HG03060 (cell line): ENCODE results near the gene PLEKHA5.
"Not testable (repeated sequence)": the region's sequence is repeated elsewhere in the genome, so short reads cannot be mapped to it uniquely, and the experiment has no call there.

Experiments used
- ATAC-seq: cut with Tn5 transposase; IDR thresholded peaks from one replicate; pipeline ENCODE4 v1.9.1; 2021; ENCODE audit warnings: low read depth, moderate number of reproducible peaks; ENCODE audit not compliant: unreplicated experiment

Gene PLEKHA5

DNA sequence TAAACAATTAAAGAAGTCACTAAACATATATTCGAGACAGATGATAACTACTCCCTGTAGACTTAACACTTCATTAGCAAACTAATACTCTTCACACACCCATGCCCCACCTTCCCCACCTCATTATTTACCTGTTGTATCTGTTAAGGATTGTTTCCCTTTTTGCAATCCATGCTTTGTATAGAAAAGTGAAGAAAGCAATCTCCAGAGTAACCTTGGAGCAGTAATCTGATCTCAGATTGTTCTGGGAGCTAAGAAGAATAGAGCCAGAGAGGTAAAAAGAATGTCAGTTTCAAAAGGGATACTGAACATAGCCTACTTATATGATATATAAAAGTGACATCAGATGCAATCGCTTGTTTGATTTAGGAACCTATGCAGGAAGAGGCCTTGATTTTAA, 37.4 kb downstream of the PLEKHA5 start:
- ATAC-seq = no peak

DNA sequence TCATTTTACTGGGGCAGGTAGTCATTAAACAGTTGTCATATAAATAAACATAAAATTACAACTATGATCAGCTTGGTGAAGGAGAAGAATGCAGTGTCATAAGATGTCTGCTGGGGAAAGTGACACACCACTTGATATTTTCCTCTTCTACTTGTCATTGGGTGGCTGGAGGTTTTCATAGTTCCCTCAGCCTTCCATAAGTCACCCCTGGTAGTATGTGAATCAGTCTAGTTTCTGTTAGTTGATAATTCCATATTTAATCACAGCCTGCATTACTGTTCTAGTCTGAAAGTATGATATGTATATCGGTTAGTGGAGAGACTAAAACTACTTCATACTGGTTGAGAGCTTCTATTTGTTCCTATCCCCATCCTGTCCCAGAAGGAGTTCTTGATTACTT, 38.2 kb downstream of the PLEKHA5 start:
- ATAC-seq = no peak

DNA sequence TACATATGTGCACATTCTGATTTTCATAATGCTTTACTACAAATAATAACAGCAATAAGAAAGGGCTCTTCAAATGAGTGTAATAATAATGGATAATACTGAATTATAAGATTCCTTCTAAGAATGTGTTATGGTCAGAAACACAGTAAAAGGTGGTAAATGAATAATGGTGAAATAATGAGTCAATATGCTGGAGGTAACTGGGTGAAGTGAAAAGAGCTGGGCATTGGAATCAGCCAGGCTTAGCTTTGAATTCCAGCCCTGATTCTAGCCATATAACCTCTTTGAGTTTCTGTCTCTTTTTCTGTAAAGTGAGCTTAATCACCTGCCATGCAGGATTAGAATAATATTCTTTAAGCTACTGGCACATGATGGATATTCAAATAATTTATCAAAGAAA, 39.1 kb downstream of the PLEKHA5 start:
- ATAC-seq = no peak

DNA sequence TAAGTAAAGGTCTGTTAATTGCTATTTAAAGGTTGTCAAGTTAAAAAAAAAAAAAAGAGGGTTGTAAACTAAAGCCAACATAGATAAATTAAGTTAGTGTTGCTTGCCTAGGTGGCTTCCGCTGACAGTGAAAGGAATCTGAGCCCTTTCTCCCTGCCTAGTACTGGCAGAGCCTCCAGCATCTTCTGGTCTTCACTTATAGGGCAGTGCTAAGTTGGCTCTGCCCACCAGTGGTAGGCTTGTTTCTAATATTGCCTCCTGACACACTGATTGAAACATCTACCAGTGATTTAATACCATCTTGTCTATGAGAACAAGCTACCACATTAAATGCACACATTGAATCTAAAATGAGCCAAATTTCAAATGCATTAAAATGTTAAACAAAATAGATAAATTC, 39.7 kb downstream of the PLEKHA5 start:
- ATAC-seq = no peak

GRCh38 chr12:19170286-19170685, 40.8 kb downstream of the PLEKHA5 start:
- ATAC-seq = not testable (repeated sequence)

- no peak for ATAC-seq
Observed at GRCh38 chr12:19171731-19172130, 42.2 kb downstream of the PLEKHA5 start.

DNA sequence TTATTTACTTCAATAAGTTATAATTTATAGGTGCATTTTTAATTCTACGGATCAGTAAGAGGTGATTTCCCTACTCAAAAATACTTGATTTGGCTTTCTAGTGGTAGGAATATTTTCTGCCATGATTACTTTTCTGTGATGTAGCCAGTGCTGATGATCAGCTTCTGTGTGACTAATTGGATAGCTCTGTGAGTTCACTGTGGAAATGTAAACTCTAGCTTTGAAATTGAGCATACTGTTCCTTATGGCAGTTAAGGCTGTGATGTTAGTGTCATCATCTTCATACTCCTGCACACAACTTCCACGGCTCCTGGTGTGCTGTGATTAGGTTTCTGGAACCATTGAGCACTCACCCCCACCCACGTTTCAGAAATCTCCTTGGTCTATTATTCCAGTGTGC, 48.2 kb downstream of the PLEKHA5 start:
- no peak for ATAC-seq

DNA sequence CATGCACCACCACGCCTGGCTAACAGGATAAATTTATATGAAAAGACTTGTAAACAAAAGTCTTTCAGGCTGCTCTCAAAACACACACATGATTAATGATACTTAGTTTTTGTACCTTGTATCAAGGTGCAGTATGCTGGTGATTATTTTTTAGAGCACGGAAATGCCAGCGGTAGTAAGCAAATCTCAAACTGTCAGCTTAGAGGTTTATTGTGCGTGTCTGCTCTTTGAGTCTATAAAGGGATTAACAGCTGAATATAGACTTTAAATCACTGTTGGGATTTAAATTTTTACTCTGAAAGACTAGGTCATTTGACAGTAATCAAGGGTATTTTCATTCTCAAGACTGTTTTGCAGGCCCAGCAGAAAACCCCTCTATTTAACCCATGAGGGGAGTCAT, 50.5 kb downstream of the PLEKHA5 start:
- no peak for ATAC-seq

- no peak for ATAC-seq
Observed at GRCh38 chr12:19181666-19182426, 52.3 kb downstream of the PLEKHA5 start.

DNA sequence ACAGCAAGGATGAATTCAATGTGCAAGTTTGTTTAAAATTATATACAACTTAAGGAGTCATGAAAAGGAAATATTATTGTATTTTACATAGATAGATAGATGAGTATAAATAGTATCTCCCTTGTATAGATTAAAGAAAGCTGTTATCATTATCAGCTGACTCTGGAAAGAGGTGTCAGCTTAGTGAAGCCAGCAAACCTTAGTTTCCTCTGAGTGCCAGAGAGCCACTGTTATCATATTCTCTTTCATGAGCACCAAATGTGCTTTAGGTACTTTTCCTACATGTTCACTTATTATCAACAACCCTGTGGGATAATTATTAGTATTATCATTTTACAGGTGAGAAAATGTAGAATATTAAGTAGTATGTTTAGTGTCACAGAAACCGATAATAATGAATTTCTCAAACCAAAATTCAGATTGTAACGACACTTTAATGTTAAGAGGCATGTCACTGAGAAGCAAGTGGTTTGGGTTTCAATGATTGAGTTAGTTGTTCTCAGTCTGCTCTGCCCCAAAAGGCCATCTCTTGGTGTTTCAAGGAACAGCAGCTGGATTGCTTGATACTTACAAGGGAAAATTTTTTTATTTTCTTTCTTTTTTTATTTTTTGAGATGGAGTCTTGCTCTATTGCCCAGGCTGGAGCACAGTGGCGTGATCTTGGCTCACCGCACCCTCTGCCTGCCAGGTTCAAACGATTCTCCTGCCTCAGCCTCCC, 53.7 kb downstream of the PLEKHA5 start:
- no peak for ATAC-seq

DNA sequence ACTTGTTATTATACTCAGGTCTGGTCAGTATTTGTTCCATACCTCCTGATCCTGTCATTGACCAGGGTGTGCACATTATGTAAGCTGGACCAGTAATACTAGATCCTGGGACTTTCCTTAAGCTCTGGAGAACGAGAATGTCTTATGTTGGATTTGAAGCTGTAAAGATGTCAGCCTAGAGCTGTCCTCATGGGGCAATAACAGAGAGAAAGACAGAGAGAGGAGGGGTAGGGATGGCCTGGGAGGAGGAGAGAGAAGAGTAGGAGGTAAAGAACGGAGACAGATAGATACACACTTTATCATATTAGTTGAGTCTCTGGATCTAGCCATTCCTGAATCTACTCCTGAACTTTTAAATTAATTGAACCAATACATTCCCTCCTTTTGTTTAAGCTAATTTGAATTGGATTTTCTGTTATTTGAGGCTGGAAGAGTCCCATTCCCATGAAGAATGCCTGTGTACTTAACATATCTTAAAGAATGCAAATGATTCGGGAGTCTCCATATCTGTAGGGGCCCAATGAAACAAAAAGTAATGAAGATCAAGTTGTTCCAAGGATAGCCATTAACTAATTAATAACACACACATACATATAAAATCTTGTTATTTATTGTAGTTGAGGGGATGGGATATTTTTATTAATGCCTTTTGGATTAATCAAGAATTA, 55.9 kb downstream of the PLEKHA5 start:
- ATAC-seq = no peak

- no peak for ATAC-seq
Observed at GRCh38 chr12:19186722-19187661, 57.5 kb downstream of the PLEKHA5 start.

GRCh38 chr12:19189522-19189921, 60.0 kb downstream of the PLEKHA5 start:
- no peak for ATAC-seq

DNA sequence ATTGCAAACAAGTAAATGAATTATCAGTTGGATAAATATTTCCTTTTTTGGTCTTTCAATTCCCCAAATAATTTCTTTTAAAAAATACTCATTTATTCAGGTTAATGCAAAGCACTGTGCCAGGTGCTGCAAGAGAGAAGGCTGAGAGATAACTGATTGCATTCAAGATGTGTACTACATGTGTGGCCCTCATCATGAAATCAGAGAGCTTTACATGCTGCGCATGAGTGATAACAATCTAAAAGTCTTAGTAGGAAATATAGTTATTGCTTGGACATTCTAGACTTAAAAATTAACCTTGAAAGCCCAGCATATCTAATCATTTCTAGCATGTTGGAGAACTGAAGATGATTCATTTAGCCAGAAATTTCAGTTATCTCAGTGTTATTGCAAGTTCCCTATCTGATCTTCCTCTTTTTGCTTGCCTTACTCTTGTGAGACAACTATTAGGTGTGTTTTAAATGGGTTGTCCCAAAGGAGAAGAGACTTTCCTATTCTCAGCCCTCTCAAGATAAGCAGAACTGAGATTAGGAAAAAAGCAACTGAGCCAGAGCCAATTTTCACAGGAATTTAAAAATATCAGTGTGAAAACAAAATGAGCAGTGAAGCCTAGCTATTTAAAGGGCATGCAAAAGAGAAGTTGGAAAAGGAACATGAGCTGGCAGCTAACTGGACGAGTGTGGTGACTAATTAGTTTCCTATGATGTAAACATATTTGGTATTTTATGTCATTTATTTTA, 60.9 kb downstream of the PLEKHA5 start:
- ATAC-seq = no peak

DNA sequence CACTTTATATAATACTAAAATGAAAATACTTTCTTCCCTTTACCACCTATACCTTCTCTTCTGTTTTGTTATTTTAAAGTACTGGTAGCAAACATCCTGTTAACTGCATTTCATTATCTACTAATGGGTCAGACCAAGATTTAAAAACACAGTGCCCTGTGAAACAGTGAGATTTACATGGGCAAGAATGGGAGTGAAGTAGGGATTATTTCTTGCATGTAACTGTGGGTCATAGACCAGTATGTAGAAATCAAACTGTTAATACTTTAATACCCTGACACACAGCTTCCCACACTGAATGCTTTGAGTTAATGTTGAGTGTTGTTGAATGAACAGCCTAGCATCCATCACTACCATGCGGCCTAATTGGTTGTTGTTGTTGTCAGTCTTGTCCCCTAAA, 61.6 kb downstream of the PLEKHA5 start:
- no peak for ATAC-seq

DNA sequence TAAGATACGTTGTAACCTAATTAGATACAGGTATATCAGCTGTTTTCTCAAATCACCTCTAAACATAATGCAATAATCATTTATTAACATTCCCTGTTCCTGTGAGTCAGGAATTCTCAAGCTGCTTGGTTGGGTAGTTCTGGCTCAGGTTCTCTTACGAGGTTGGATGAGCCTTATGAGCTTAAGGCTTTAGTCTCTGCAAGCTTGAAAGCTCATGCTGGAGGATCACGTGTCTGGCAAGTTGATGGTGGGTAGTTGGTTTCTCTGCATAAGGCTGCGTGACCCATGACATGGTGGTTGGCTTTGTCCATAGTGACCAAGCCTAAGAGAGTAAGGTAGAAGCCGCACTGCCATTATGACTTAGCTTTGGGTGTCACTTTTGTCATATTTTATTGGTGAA, 62.0 kb downstream of the PLEKHA5 start:
- no peak for ATAC-seq

DNA sequence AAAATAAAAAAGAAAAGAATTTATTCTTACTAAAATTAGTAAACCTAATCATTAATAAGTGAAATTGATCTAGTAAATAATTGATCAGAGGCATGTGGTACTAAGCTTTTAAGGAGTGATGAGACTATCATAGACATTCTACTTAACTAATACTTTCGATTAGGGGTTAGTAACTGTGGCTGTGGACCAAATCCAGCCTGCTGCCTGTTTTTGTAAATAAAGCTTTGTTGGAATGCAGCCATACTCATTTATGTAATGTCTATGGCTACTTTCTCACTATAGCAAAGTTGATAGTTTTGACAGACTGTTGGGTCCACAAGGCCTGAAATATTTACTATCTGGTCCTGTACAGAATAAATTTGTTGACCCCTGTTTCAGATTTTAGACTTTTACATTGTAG, 63.2 kb downstream of the PLEKHA5 start:
- no peak for ATAC-seq

DNA sequence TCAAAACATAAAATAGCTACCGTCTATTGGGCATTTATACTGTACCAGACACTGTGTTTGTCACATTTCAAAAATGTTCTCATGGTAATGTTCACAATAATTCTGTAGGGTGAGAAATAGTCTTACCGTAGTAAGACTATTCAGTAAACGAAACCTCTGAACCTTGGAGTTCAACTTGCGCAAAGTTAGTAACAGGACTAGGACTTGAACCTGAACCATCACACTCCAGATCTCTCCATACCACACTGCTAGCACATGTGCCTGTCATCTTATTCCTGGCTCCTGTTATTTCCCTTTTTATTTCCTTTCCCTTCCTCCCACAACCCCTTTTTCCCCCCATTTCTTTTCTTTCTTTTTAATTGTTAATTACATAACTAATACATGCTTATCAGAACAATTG, 65.4 kb downstream of the PLEKHA5 start:
- no peak for ATAC-seq

- ATAC-seq = no peak
Observed at GRCh38 chr12:19196959-19197630, 67.6 kb downstream of the PLEKHA5 start.
